Right ventricle myocardium superior (tissue), 1 donor: ENCODE results near the gene CBX6. TPM values are rescaled to one million over a fixed set of nuclear protein-coding genes. Genes with fewer than 3 reads are reported as not detected.
A peak's percentile ranks its signal among the peaks of the same experiment; 100 is the strongest.

Experiments
- ATAC-seq: fragments of 200-7000 bp; cut with Tn5 transposase; one replicate; pipeline ENCODE4 v1.9.1; 2020; ENCODE audit warnings: mild to moderate bottlenecking; ENCODE audit not compliant: poor library complexity
- DNase-seq: peaks from one replicate; pipeline ENCODE4 v3.0.0-alpha.2; 2020
- intact Hi-C: fragments of 100-400 bp; cut with DNase I; formaldehyde crosslinking; loops from one replicate; pipeline ENCODE4 v1.11.2; 2022
- total RNA-seq: library from RNA; stranded (reverse); fragmentation: NEBNext Ultra II Directional; extraction: Animal tissue kit (Norgen Biotek cat#: 25700); gene quantifications from one replicate; pipeline ENCODE4 v1.2.1, GENCODE V29; 2021
- donor health status: DM: no; HTN: yes; CAD: no; lungs with severe emphysema.

The CBX6 gene
- total RNA-seq, 1 donor from 2014 or later, result 36.1 TPM

DNA sequence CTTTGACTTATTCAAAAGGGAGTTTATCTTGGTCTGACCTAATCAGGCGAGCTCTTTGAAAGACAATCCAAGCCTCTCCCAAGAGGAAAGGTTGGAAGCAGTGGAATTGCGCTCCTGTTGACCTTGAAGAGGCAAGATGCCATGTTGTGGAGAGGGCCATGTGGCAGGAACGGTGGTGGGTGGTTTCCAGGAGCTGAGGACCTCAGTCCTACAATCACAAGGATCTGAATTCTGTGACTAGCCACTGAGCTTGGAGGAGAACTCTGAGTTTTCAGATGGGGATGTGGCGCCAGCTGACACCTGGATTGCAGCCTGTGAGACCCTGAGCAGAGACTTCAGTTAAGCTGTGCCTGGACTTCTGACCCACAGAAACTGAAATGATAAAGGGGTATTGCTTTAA lies 6.0 kb upstream of the CBX6 start:
- ATAC-seq (no peak), DNase-seq (no peak)
- intact Hi-C loops, result no loop called here

DNA sequence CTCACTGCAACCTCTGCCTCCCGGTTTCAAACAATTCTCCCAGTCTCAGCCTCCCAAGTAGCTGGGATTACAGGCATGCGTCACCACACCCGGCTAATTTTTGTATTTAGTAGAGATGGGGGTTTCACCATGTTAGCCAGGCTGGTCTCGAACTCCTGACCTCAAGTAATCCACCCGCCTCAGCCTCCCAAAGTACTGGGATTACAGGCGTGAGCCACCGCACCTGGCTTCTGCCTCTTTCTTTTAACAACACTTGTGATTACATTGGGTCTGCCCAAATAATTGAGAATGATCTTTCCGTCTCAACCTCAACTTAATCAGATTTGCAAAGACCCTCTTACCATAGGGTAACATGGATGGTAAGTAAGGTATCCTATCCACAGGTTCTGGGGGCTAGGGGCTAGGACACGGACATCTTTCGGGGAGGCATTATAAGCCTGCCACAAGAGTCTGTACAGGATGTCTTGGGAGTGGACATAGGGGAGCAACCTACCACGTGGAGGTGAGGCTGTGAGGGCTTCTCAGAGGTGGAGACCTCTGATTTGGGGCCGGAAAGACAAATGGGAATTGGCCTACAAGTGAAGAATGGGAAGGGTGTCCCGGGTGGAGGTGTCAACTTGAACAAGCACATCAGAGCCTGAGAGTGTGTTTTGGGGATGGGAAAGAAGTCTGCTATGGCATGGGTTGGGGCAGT lies 2.7 kb upstream of the CBX6 start:
- intact Hi-C loops, result loop anchor here (5.0 kb wide), 2 partner anchors 48 to 128 kb away; no protein-coding TSS in a partner anchor
- DNase-seq (no peak), ATAC-seq (no peak)

DNA sequence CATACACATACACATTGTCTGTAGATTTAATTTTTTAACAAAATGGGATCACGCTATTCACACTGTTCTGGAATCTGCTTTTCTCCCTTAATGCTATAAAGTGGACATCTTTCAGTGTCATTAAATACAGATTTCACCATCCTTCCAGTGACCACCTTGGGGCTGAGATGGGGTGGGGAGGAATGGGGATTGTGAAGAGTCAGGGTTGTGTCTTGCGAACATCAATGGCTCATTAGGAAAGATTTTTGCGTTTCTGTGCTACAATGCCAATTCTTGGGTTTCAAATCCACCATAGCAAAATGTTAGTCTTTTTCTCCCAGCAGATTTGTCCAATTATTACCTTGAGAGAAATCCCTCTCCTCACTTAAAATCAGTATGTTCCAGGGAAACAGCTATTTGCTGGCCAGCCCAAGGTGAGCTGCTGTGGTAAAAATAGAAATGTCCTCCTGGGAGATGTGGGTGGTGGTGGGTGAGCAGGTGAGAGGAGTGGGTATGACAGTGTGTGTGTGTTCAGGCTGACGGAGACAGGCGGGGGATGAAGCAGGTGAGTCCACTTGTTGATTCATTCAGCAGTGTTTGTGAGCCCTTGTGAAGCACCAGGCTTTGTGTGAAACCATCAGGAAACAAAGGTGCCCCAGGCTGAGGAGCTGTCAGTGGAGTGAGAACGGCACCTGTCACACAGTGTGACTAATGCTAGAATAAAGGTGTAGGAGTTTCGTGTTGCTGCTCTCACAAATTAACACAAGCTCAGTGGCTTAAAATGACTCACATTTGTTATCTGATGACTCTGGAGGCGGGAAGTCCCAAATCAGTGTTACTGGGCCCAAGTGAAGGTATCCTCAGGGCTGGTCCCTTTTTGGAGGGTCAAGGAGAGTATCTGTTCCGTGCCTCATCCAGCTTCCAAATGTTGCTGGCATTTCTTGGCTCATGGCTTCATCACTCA lies 1.7 kb upstream of the CBX6 start:
- no peak for DNase-seq
- ATAC-seq, result no peak
- intact Hi-C loops, result loop anchor here (5.0 kb wide), 2 partner anchors 49 to 129 kb away; no protein-coding TSS in a partner anchor

DNA sequence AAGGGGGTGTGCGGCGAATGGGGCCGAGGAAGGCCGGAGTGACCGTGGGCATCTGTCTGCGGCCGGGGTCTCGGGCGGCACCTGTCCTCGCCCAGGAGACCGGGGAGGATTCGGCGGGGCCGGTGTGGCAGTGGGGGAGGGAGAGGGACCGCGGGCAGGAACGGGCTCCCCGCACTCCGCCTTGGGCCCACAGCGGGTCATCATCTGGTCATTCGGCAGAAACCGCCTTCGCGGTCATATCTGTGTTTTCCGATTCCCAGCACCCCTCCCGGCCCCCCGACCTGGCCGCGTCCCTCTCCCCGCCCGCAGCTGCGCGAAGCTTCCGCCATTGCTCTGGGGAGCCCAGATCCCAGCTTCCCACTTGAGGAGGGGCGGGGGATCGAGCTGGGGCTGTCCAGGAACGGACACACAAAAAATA lies 824 bp upstream of the CBX6 start:
- intact Hi-C loops, result loop anchor here (5.0 kb wide), 2 partner anchors 49 to 129 kb away; no protein-coding TSS in a partner anchor
- peak; percentile 73 for ATAC-seq
- DNase-seq, result peak; percentile 81

DNA sequence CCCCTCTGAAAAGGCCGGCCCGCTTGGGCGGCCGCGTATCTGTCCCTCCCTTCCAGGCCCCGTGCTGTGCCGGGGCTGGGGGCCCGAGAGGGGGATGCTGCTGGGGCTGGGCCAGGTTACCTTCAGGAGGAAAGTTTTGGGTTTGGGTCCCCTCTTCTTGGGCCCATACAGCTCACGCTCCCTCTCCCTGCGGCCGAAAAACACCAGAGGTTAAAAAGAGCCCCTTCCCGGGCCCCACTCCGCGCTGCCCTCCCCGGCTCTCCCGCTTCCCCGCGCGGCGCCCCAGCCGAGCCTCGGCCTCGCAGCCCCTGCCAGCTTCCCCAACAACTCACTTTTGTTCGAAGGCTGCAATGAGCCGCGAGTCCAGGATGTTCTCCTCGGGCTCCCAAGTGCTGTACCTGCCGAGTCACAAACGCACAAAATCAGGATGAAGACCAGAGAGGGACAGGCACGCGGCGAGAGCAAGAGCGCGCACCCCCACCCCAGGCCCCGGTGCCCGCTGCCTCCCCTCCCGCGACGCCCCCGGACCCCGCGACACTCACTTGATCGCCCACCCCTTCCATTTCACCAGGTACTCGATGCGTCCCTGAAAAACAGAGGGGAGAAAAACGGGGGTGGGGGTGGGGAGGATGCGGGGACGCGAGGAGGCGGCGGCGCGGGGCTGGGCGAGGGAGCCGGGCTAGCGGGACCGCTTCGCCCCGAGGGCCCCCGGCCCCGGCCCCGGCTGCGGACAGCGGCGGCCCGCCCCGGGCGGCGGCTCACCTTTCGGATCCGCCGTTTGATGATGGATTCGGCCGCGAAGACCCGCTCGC lies 450 bp downstream of the CBX6 start:
- ATAC-seq (peak; percentile 3), DNase-seq (no peak)
- intact Hi-C loops, result loop anchor here (5.0 kb wide), 2 partner anchors 51 to 131 kb away; no protein-coding TSS in a partner anchor

DNA sequence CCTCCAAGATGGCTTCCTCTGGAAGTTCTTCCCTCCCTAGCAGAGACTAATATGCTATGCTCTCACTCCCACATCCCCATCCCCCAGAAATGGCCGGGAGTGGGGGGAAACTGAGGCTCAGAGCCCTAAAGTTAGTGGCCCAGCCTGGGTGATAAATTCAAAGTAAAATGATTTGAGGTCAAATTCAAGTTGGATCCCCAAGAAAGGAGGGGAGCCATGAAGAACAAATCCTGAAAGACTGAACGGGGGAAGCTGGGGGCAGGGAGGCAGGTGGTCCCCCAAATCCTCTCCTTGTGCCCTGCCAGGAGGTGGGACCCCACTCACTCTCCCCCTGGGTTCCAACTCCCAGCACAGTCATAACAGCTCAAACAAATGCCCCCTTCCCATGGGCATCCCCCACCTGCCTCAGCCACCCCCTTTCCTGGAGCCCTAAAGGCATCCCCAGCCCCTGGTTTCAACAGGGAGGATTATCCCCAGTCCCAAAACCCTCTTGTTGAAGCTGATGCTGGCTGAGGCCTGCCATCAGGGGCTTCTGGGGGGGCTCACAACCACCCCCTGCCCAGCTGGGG lies 1.1 kb downstream of the CBX6 start:
- ATAC-seq, result no peak

DNA sequence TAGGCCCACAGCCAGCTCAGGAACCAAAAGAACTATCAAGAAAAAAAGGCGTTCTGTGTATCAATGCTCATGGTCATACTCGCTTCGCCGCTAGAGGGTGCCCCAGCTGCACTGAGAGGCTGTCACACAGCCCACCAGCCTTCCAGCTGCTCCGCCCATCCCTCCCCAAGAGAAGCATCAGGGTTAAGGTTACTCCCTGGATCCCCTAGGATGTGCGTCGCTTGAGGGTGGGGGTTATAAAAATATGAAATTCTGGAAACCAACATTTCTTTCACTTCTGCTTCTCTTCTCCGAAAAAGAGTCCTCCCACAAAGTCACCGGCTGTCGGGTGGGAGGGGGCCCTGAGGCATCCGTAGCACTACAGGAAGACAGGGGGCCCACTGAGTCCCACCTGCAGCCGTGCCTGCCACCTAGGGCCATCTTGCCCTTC lies 1.7 kb downstream of the CBX6 start:
- intact Hi-C loops, result loop anchor here (5.0 kb wide), 2 partner anchors 52 to 132 kb away; no protein-coding TSS in a partner anchor
- DNase-seq, result peak; percentile 95
- peak; percentile 54 for ATAC-seq

More for the DNA sequence above, 1.1 kb downstream of the CBX6 start:
- intact Hi-C loops, result loop anchor here (5.0 kb wide), 2 partner anchors 51 to 131 kb away; no protein-coding TSS in a partner anchor
- DNase-seq, result no peak

DNA sequence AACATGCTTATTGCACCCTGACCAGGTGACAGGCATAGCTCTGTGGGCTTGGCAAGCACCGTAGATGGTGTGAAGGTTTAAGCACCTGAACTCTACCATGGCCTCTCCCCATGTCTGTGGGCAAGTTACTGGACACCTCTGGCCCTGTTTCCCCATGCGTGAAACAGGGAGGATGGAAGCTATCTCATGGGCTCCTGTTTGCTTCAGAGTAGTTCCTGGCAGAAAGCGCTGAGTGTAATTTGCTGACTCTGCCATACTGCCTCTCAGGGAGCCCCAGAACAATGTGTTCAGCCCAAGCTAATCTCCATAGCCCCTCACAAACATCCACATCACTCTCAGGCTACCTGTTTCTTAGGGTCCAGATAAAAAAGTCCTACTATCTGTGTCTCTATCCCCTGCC lies 2.4 kb downstream of the CBX6 start:
- intact Hi-C loops, result loop anchor here (5.0 kb wide), 3 partner anchors 53 to 253 kb away; no protein-coding TSS in a partner anchor

DNA sequence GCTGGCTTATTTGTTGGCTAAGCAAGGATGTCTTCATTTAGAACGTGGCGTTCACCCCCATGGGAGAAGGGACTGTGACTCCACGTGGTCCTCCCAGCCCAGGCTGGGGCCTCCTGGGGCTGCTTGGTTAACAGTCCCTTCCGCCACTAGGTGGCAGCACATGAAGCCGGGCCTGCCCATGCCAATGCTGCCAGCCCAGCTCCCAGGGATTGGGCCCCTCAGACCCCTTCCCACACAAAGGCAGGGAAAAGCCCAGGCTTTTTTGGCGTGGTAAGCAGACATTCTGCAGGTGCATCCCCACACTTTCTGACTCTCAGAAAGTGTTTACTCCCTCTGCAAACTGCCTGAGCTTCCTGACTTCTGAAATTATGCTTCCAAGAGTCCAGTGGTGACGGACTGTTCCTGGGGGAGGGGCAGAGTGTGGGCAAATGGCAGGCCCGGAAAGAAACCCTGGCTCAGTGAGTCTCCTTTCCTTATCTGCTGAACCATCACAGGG lies 3.1 kb downstream of the CBX6 start:
- DNase-seq (peak; percentile 89), ATAC-seq (peak; percentile 32)
- intact Hi-C loops, result loop anchor here (5.0 kb wide), 1 partner anchor 253 kb away; no protein-coding TSS in a partner anchor

More for the DNA sequence above, 2.4 kb downstream of the CBX6 start:
- ATAC-seq, result no peak
- DNase-seq, result no peak

DNA sequence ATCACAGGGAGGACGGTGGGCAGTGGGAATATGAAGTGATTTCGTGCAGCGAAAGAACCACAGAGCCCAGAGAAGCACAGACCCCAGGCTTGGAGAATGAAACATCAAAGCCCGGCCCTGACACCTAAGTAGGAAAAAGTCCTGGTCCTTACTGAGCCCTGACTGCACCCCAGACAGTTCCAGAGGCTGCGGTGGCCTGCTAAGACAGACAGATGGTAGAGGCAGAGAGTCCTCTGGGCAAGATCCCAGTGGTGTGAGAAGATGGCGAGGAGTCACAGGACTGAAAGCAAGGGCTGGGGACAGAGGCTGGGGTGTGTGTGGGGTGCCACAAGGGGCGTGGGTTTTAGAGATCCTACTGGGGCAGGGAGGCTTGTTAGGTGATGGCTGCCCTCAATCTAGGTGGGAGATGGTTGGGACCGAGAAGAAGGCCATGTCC lies 3.7 kb downstream of the CBX6 start:
- DNase-seq (no peak), ATAC-seq (no peak)
- intact Hi-C loops, result loop anchor here (5.0 kb wide), 1 partner anchor 254 kb away; no protein-coding TSS in a partner anchor

DNA sequence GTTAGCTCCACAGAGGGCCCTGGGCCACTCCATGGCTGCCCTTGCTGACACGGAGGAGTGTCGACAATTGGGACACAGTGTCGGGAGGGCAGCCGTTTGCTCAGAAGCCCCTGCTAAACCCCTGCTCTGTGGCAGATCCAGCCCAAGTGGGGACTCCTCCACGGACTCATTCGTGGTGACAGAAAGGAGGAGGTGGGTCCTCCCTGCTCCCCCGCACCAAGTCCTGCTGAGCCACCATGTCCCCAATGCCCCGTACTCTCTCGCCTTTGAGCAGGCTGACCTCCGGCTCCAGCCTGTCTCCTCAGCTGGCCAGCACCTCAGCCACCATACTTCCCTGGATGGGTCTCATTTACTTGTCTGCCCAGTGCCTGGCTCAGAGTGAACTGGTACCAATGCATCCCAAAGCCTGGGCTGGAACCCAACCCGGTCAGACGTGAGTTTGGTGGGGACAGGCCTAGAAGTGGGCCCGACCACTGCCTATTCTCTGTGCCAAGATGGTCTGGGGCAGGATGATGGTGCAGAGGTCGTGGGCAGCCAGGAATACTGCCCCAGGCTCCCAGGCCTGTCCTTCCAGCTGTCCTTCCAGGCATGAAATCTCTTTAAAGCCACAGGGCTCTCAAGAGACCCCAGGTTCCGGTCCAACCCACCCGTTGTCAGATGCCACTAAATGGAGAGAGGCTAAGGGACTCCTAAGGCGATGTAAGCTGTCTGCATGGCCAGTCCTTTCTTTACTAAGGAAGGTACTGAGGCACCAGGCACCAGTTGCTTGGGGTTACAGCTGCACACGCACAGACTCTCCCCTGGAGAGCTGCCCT lies 4.3 kb downstream of the CBX6 start:
- no peak for ATAC-seq
- DNase-seq, result no peak
- intact Hi-C loops, result loop anchor here (5.0 kb wide), 1 partner anchor 255 kb away; no protein-coding TSS in a partner anchor

DNA sequence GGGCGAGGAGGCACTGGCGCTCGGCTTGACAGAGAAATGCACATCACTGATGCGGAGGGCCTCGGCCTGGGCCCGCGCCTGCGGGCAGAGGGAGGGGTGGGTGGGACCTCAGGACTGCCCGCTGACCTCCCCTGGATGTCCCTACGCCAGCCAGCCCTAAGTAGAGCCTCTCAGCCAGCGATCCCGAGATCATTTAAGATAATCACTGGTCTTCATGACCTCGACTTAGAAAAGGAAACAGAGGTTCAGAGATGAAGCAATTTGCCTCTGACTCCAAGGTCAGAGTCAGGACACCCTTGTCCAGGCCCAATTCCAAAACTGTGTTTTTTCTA lies 4.9 kb downstream of the CBX6 start:
- intact Hi-C loops, result loop anchor here (5.0 kb wide), 1 partner anchor 255 kb away; no protein-coding TSS in a partner anchor
- DNase-seq (no peak), ATAC-seq (no peak)

DNA sequence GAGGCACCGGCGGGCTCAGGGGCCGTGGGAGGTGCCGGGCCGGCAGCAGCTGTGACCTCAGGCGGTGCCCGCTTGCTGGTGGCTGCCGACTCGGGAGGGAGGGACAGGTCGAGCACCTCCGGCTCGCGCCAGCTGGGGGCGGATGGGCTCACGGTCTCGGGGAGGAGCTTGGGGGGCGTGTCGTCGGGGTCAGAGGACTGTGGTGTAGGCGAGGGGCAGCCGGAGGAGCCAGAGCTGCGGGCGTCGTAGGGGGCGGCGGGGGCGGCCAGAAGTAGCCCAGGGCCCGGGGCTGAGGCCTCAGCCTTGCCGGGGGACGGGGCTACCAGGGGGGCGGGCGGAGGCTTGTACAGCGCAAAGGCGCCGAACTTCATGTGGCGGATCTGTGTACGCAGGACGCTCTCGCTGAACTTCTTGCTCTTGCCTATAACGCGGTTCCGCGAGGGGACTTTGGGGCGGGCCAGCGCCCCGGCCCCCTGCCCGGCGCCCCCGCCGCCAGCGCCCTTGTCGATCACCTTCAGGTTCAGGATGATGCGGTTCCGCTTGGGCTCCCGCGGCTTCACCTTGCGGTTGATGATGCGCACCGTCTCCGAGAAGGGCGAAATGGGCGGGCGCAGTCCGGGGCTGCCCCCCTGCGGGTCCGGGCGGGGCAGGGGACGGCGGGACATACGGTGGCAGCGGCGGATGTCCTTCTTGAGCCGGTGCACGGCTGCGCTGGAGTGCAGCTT lies 5.5 kb downstream of the CBX6 start:
- ATAC-seq (no peak), DNase-seq (no peak)
- intact Hi-C loops, result loop anchor here (5.0 kb wide), 1 partner anchor 256 kb away; no protein-coding TSS in a partner anchor

DNA sequence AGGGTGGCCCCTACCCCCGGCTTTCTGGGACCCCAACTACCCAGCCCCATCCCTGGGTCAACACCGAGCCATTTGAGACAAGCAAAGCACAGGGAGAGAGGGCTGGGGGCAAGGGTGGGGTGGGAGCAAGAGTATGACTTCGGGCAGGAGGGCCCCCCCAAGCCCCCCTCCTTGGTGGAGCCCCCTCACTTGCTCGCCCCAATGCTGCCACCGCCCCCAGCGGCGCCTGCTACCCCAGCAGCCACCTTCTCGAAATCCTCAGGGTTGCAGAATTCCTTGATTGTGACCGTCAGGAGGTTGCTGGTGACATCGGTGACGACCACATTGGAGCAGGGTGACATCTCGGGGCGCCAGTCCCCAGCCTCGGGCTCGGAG lies 6.0 kb downstream of the CBX6 start:
- ATAC-seq (no peak), DNase-seq (no peak)
- intact Hi-C loops, result loop anchor here (5.0 kb wide), 1 partner anchor 256 kb away; no protein-coding TSS in a partner anchor

DNA sequence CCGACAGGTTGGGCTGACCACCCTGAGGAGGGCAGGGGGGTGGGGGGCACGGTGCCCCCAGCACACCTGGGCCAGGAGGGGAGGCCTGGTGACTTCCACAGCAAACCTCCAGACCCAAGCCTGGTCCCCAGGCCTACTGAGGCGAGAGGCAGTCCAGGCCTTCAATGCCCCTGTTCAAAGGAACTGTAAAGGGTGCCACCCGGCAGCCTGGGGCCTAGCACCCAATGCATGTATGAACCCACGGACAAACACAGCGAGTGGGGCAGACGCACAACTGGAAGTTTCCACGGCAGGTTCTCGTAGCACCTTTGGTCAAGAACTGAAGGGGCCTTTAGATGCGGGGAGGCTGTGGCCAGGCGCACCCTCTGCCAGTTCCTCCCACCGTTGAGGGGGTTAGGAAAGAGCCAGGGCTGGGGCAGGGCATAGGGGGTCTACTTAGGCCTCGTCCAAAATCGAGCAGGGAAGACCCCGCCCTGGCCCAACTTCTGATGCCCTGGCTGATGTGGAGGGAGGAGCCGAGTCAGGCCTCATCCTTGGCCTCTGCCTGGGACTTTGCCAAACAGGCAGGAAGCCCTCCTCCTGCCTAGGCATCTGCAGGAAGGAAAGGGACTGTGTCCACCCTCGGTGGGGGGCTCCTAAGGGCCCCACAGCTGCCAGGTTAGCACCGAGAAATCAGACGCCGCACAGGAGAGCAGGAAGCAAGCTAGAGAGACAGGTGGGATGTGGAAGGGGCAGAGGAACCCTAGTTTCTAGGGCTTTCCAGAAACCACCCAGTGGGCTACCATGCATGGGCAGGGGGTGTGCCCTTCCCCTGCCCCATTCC lies 6.6 kb downstream of the CBX6 start:
- intact Hi-C loops, result loop anchor here (5.0 kb wide), 1 partner anchor 257 kb away; no protein-coding TSS in a partner anchor
- DNase-seq (no peak), ATAC-seq (no peak)
